ENCODE data around the gene GALNT9.

GRCh38 chr12:132186208-132186856, 143.1 kb downstream of the GALNT9 start:
- TF ChIP-seq PHF8 (IDR thresholded peaks at IDR 0.05; ENCODE audit: borderline replicate concordance, low read depth): no peak
- no peak for TF ChIP-seq CTCF (IDR thresholded peaks at IDR 0.05)
- no peak for TF ChIP-seq HOXA7 (CRISPR knock-in tag; IDR thresholded peaks at IDR 0.05)
- TF ChIP-seq, protein P1, sequence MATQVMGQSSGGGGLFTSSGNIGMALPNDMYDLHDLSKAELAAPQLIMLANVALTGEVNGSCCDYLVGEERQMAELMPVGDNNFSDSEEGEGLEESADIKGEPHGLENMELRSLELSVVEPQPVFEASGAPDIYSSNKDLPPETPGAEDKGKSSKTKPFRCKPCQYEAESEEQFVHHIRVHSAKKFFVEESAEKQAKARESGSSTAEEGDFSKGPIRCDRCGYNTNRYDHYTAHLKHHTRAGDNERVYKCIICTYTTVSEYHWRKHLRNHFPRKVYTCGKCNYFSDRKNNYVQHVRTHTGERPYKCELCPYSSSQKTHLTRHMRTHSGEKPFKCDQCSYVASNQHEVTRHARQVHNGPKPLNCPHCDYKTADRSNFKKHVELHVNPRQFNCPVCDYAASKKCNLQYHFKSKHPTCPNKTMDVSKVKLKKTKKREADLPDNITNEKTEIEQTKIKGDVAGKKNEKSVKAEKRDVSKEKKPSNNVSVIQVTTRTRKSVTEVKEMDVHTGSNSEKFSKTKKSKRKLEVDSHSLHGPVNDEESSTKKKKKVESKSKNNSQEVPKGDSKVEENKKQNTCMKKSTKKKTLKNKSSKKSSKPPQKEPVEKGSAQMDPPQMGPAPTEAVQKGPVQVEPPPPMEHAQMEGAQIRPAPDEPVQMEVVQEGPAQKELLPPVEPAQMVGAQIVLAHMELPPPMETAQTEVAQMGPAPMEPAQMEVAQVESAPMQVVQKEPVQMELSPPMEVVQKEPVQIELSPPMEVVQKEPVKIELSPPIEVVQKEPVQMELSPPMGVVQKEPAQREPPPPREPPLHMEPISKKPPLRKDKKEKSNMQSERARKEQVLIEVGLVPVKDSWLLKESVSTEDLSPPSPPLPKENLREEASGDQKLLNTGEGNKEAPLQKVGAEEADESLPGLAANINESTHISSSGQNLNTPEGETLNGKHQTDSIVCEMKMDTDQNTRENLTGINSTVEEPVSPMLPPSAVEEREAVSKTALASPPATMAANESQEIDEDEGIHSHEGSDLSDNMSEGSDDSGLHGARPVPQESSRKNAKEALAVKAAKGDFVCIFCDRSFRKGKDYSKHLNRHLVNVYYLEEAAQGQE (IDR thresholded peaks at IDR 0.05): no peak
- TF ChIP-seq POLR2A (IDR thresholded peaks at IDR 0.05; ENCODE audit: low read length): no peak
- no peak for TF ChIP-seq RCOR1 (IDR thresholded peaks at IDR 0.05; ENCODE audit: low read depth, low read length)
- no peak for TF ChIP-seq MAZ (IDR thresholded peaks at IDR 0.05; ENCODE audit: borderline replicate concordance, low read depth, low read length)
- no peak for TF ChIP-seq RFX5 (IDR thresholded peaks at IDR 0.05)
- TF ChIP-seq, protein P2, sequence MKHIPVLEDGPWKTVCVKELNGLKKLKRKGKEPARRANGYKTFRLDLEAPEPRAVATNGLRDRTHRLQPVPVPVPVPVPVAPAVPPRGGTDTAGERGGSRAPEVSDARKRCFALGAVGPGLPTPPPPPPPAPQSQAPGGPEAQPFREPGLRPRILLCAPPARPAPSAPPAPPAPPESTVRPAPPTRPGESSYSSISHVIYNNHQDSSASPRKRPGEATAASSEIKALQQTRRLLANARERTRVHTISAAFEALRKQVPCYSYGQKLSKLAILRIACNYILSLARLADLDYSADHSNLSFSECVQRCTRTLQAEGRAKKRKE (CRISPR knock-in tag; IDR thresholded peaks at IDR 0.05; ENCODE audit: low read depth): no peak

All from A549 (cell line).